Activated CD8-positive, alpha-beta T cell treated with anti-CD3 and anti-CD28 coated beads for 36 hours (primary cell): ENCODE measurements around the gene KMO. TPM values are rescaled to one million over a fixed set of nuclear protein-coding genes. Genes with fewer than 3 reads are reported as not detected.
A peak's percentile ranks its signal among the peaks of the same experiment; 100 is the strongest.

Experiments used
- ATAC-seq: fragments of 200-7000 bp; cut with Tn5 transposase; one replicate; pipeline ENCODE4 v1.10.0; 2021; ENCODE audit warnings: mild to moderate bottlenecking, moderate library complexity
- CTCF ChIA-PET: fragments of 350-600 bp; sonication (Branson Sonifier 250); formaldehyde crosslinking; loops from one replicate; lab custom pipeline; 2021; ENCODE audit warnings: antibody characterized with exemption; lab: Charles Lee
- POLR2A ChIA-PET: fragments of 350-600 bp; sonication (Branson Sonifier 250); formaldehyde crosslinking; loops from one replicate; lab custom pipeline; 2021; ENCODE audit warnings: antibody characterized with exemption; lab: Charles Lee
- DNase-seq: peaks from one replicate; pipeline ENCODE4 v3.0.0-alpha.2; 2020
- H3K27ac Mint-ChIP-seq: one replicate; pipeline ENCODE4 v1.8.0; 2021; ENCODE audit warnings: mild to moderate bottlenecking, mixed read lengths
- H3K27me3 Mint-ChIP-seq: one replicate; pipeline ENCODE4 v1.8.0; 2021; ENCODE audit warnings: mixed read lengths
- H3K36me3 Mint-ChIP-seq: one replicate; pipeline ENCODE4 v1.8.0; 2021; ENCODE audit warnings: low read depth, mixed read lengths
- H3K4me1 Mint-ChIP-seq: one replicate; pipeline ENCODE4 v1.8.0; 2021; ENCODE audit warnings: low read depth, mixed read lengths
- H3K4me3 Mint-ChIP-seq: one replicate; pipeline ENCODE4 v1.8.0; 2021; ENCODE audit warnings: mild to moderate bottlenecking, moderate library complexity, mixed read lengths
- H3K9me3 Mint-ChIP-seq: one replicate; pipeline ENCODE4 v1.8.0; 2021; ENCODE audit warnings: mixed read lengths
- intact Hi-C: fragments of 100-400 bp; cut with micrococcal nuclease; formaldehyde crosslinking; loops from one replicate; pipeline ENCODE4 v1.10.0; 2022
- total RNA-seq, 2 experiments: library from RNA; stranded (reverse); gene quantifications; one replicate each; pipeline ENCODE4 v1.2.3, GENCODE V29; 2021
- TF ChIP-seq, protein P1 (sequence below): fragments of 200-600 bp; IDR thresholded peaks from one replicate; pipeline ENCODE4 v1.8.0; 2022; ENCODE audit warnings: antibody characterized with exemption, mild to moderate bottlenecking

KMO gene
- total RNA-seq, 2 experiments from 2014 or later = 0.18 TPM; not detected in 1

DNA sequence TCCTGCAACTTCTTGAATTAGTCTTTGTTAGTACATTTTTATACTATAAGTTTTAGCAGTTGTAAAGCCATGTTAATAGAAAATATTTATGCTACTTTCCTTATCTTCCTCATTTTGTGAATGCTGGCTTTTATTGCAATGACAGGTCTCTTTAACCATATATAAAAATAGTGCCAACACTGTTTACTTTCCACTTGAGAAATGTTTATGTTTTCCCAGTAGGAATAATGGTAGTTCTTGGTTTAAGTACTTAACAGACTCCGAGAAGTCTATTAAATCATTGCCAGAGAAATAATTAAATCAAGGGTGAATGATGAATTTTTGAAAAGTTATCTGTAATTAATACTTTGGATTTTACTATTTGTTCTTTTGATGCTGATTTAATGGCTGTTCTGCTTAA is 98.3 kb downstream of the KMO start:
- TF ChIP-seq, protein P1, sequence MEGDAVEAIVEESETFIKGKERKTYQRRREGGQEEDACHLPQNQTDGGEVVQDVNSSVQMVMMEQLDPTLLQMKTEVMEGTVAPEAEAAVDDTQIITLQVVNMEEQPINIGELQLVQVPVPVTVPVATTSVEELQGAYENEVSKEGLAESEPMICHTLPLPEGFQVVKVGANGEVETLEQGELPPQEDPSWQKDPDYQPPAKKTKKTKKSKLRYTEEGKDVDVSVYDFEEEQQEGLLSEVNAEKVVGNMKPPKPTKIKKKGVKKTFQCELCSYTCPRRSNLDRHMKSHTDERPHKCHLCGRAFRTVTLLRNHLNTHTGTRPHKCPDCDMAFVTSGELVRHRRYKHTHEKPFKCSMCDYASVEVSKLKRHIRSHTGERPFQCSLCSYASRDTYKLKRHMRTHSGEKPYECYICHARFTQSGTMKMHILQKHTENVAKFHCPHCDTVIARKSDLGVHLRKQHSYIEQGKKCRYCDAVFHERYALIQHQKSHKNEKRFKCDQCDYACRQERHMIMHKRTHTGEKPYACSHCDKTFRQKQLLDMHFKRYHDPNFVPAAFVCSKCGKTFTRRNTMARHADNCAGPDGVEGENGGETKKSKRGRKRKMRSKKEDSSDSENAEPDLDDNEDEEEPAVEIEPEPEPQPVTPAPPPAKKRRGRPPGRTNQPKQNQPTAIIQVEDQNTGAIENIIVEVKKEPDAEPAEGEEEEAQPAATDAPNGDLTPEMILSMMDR = no peak
- POLR2A ChIA-PET = interaction anchor here (1.9 kb wide), 1 partner anchor 10 kb away, joined by 4 read pairs; the partner anchor contains the start of genes CHML and OPN3
- Mint-ChIP-seq H3K36me3 (peaks cover 36% of the 10 kb centered on the region), H3K9me3 (no peaks in the 10 kb centered on the region), H3K4me3 (no peak overlapping the region), H3K27me3 (no peaks in the 10 kb centered on the region), H3K4me1 (peaks cover 47% of the 10 kb centered on the region), H3K27ac (no peak overlapping the region)
- intact Hi-C loops = no loop called here
- no peak for DNase-seq
- CTCF ChIA-PET = interaction anchor here (1.0 to 1.8 kb wide), 3 partner anchors 10 to 58 kb away, joined by 3 to 13 read pairs (median 4); no protein-coding TSS in a partner anchor
- ATAC-seq = no peak

- ChIA-PET POLR2A (no interaction called here), CTCF (no interaction called here)
- Mint-ChIP-seq H3K27me3 (no peaks in the 10 kb centered on the region), H3K27ac (no peak overlapping the region), H3K4me3 (no peak overlapping the region), H3K36me3 (peaks cover 39% of the 10 kb centered on the region), H3K9me3 (no peaks in the 10 kb centered on the region), H3K4me1 (peaks cover 51% of the 10 kb centered on the region)
- ATAC-seq (no peak), DNase-seq (no peak)
- TF ChIP-seq, protein P1 = no peak
- intact Hi-C loops = no loop called here
Observed at GRCh38 chr1:241630899-241631298, 98.7 kb downstream of the KMO start.

GRCh38 chr1:241631674-241632073 is 99.5 kb downstream of the KMO start:
- Mint-ChIP-seq H3K36me3 (peaks cover 41% of the 10 kb centered on the region), H3K27me3 (no peaks in the 10 kb centered on the region), H3K27ac (peak overlapping the region; percentile 37), H3K4me3 (no peak overlapping the region), H3K4me1 (peaks cover 54% of the 10 kb centered on the region), H3K9me3 (no peaks in the 10 kb centered on the region)
- ChIA-PET CTCF (no interaction called here), POLR2A (no interaction called here)
- intact Hi-C loops = no loop called here
- TF ChIP-seq, protein P1 = no peak
- DNase-seq = no peak
- ATAC-seq = no peak

DNA sequence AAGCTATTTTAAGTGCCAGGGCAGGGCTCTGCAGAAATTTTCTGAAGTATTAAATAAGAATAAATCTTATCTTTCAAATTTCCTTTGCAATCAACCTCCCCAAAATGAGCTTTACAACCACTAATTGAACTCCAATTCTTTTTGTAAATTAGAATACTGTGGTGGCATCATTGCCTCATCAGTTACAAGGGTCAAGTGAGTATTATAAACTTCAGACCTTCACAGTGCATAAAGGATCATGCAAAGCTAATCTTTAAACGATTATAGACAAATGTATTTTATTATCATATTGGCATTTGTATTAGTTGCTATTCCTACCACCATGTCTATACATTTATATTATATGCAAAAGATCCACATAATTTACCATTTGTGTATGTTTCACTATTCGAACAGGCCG is 100.8 kb downstream of the KMO start:
- TF ChIP-seq, protein P1 = no peak
- intact Hi-C loops = no loop called here
- ATAC-seq (no peak), DNase-seq (no peak)
- no peaks in the 10 kb centered on the region for H3K27me3 Mint-ChIP-seq
- no peaks in the 10 kb centered on the region for H3K9me3 Mint-ChIP-seq
- peaks cover 52% of the 10 kb centered on the region for H3K36me3 Mint-ChIP-seq
- H3K4me1 Mint-ChIP-seq = peaks cover 62% of the 10 kb centered on the region
- ChIA-PET CTCF (interaction anchor here (1.2 kb wide), 1 partner anchor 12 kb away, joined by 4 read pairs; no protein-coding TSS in a partner anchor), POLR2A (interaction anchor here (0.6 kb wide), 1 partner anchor 21 kb away, joined by 3 read pairs; no protein-coding TSS in a partner anchor)
- no peak overlapping the region for H3K4me3 Mint-ChIP-seq
- no peak overlapping the region for H3K27ac Mint-ChIP-seq

DNA sequence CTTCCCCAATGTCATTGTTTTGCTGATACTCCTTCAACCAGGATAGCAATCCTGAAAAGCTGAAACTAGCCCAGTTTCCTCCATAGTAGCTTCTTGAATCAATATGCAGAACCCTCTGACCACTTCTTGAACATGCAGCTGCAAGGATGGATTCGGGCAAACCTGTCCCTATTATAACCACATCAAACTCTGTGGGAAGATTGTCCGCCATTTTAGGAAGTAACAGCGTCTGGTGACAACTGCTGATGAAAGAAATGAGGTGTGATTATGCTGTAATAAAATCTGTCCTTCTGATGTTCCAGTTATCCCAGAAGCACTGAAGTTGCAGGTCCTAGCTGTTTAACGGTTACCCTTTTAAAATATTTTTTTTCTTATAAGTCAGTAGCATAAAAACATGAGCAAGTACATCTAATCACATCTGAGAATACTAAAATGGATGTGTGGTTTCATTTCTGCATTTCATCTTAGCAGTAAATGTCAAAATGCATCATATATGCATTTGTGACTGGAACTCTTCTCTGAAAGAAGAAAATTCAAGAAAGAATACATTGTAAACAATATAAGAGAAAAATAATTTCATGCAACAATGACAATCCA is 103.5 kb downstream of the KMO start:
- intact Hi-C loops = no loop called here
- TF ChIP-seq, protein P1 = no peak
- no peak overlapping the region for H3K27ac Mint-ChIP-seq
- no peak for ATAC-seq
- peaks cover 54% of the 10 kb centered on the region for H3K36me3 Mint-ChIP-seq
- no peak overlapping the region for H3K4me3 Mint-ChIP-seq
- no peak for DNase-seq
- H3K27me3 Mint-ChIP-seq = no peaks in the 10 kb centered on the region
- ChIA-PET POLR2A (no interaction called here), CTCF (interaction anchor here (1.3 to 2.1 kb wide), 2 partner anchors 24 to 363 kb away, joined by 3 to 7 read pairs; partner anchors contain the start of gene MAP1LC3C)
- no peaks in the 10 kb centered on the region for H3K9me3 Mint-ChIP-seq
- peaks cover 59% of the 10 kb centered on the region for H3K4me1 Mint-ChIP-seq
